GM12878 (cell line): ENCODE results near the gene SLC12A2. TPM values are rescaled to one million over a fixed set of nuclear protein-coding genes. Genes with fewer than 3 reads are reported as not detected.

Experiments
- ATAC-seq: fragments of 200-7000 bp; cut with Tn5 transposase; 3 replicates; pipeline ENCODE4 v1.9.1; 2020; ENCODE audit warnings: mild to moderate bottlenecking, moderate library complexity
- BruUV-seq: library from RNA; stranded (reverse); fragments of 400-500 nt; replicated peaks from 2 replicates; lab custom pipeline; 2021; lab: Mats Ljungman, UMichigan
- CTCF ChIA-PET: fragments of 300-600 bp; sonication (Branson Sonifier 250); formaldehyde crosslinking; extraction: SDS; loops from one replicate; lab custom pipeline; 2021; ENCODE audit warnings: inconsistent platforms; lab: Yijun Ruan, JAX
- POLR2A ChIA-PET: fragments of 350-600 bp; formaldehyde crosslinking; extraction: SDS; loops from one replicate; lab custom pipeline; 2021; ENCODE audit warnings: inconsistent platforms; lab: Charles Lee
- RAD21 ChIA-PET: fragments of 300-600 bp; sonication (Branson Sonifier 250); formaldehyde crosslinking; loops from one replicate; lab custom pipeline; 2023; ENCODE audit warnings: antibody characterized with exemption; ENCODE audit not compliant: unreplicated experiment; lab: Charles Lee
- SMC1A ChIA-PET: fragments of 300-600 bp; sonication (Branson Sonifier 250); formaldehyde crosslinking; loops from one replicate; lab custom pipeline; 2023; ENCODE audit not compliant: unreplicated experiment, uncharacterized antibody; lab: Charles Lee
- DNase-seq: peaks from one replicate; pipeline ENCODE4 v3.0.0-alpha.2; 2011; ENCODE audit warnings: low read depth, low spot score
- FAIRE-seq: peaks from 3 replicates; lab custom pipeline; 2011; peaks lifted over from hg19 to GRCh38; lab: Jason Lieb, UNC
- H2AFZ ChIP-seq: 2 replicates; pipeline ENCODE4 v1.6.0; 2011; ENCODE audit warnings: low read depth, low read length, control low read depth; ENCODE audit not compliant: control insufficient read depth
- H3K27ac ChIP-seq: 2 replicates; pipeline ENCODE4 v1.5.1; 2011; ENCODE audit warnings: control low read depth; ENCODE audit not compliant: control insufficient read depth, insufficient read depth
- H3K27me3 ChIP-seq, 2 experiments: replicated peaks in 1 of 2; 2 replicates each; pipeline versions ENCODE4 v1.6.0 to v1.6.1; 2011; ENCODE audit warnings: low read length in 1 of 2; ENCODE audit not compliant: control insufficient read depth in 2 of 2, insufficient read depth in 2 of 2
- H3K36me3 ChIP-seq, 2 experiments: 2 replicates each; pipeline ENCODE4 v1.5.1; 2011; ENCODE audit warnings: low read length in 1 of 2; ENCODE audit not compliant: control insufficient read depth in 2 of 2, insufficient read depth in 2 of 2
- H3K4me1 ChIP-seq: 2 replicates; pipeline ENCODE4 v1.6.1; 2011; ENCODE audit warnings: mild to moderate bottlenecking, low read length, moderate library complexity, mixed read lengths; ENCODE audit not compliant: control insufficient read depth, insufficient read depth
- H3K4me2 ChIP-seq: 2 replicates; pipeline ENCODE4 v1.6.0; 2011; ENCODE audit warnings: control low read depth; ENCODE audit not compliant: control insufficient read depth, insufficient read depth
- H3K4me3 ChIP-seq: fragments of 200-600 bp; sonication (generic); 2 replicates; pipeline ENCODE4 v1.5.1; 2016
- H3K79me2 ChIP-seq: 2 replicates; pipeline ENCODE4 v1.6.0; 2011; ENCODE audit warnings: low read length; ENCODE audit not compliant: control insufficient read depth, insufficient read depth
- H3K9ac ChIP-seq: 2 replicates; pipeline ENCODE4 v1.8.0; 2011; ENCODE audit warnings: low read length, control low read depth, mixed read lengths; ENCODE audit not compliant: control insufficient read depth, insufficient read depth
- H3K9me3 ChIP-seq: replicated peaks from 3 replicates; pipeline ENCODE4 v1.5.1; 2011; ENCODE audit warnings: mild to moderate bottlenecking, low read length; ENCODE audit not compliant: control insufficient read depth, insufficient read depth
- H4K20me1 ChIP-seq: 2 replicates; pipeline ENCODE4 v1.6.0; 2011; ENCODE audit not compliant: control insufficient read depth, insufficient read depth
- ASH2L ChIP-seq: fragments of 300-600, 200-600 bp; sonication (generic); IDR thresholded peaks from 2 replicates; pipeline ENCODE4 v1.6.1; 2017; ENCODE audit warnings: low read depth, mild to moderate bottlenecking, borderline replicate concordance
- BACH1 ChIP-seq: fragments of 450-650 bp; IDR thresholded peaks from 2 replicates; pipeline ENCODE4 v1.6.1; 2017; ENCODE audit warnings: mild to moderate bottlenecking, borderline replicate concordance
- CBX3 ChIP-seq: fragments of 200-600 bp; sonication (generic); IDR thresholded peaks from 2 replicates; pipeline ENCODE4 v1.6.1; 2016; ENCODE audit warnings: low read depth, borderline replicate concordance
- GATAD2B ChIP-seq: fragments of 450-650 bp; conservative IDR thresholded peaks from 2 replicates; pipeline ENCODE4 v1.6.1; 2017; ENCODE audit warnings: low read depth, mild to moderate bottlenecking, moderate library complexity
- HCFC1 ChIP-seq: fragments of 150-350 bp; IDR thresholded peaks from 2 replicates; pipeline ENCODE4 v1.6.1; 2014; ENCODE audit warnings: low read length
- NR2F1 ChIP-seq: fragments of 450-650 bp; conservative IDR thresholded peaks from 2 replicates; pipeline ENCODE4 v1.6.1; 2017; ENCODE audit warnings: mild to moderate bottlenecking
- PML ChIP-seq: IDR thresholded peaks from 2 replicates; pipeline ENCODE4 v1.6.1; 2012; ENCODE audit warnings: low read length, inconsistent platforms
- REST ChIP-seq: IDR thresholded peaks from 2 replicates; pipeline ENCODE4 v1.6.1; 2012; ENCODE audit warnings: mild to moderate bottlenecking, low read depth, low read length
- RUNX3 ChIP-seq: IDR thresholded peaks from 2 replicates; pipeline ENCODE4 v1.6.1; 2012; ENCODE audit warnings: low read length, inconsistent platforms
- SMAD5 ChIP-seq: IDR thresholded peaks from 2 replicates; pipeline ENCODE4 v1.6.1; 2016; ENCODE audit warnings: antibody characterized with exemption, low read depth
- SPI1 ChIP-seq: IDR thresholded peaks from 2 replicates; pipeline ENCODE4 v1.6.1; 2011; ENCODE audit warnings: low read depth, mild to moderate bottlenecking, low read length, moderate library complexity, borderline replicate concordance; ENCODE audit not compliant: insufficient read depth
- TBL1XR1 ChIP-seq: IDR thresholded peaks from 2 replicates; pipeline ENCODE4 v1.6.1; 2012; ENCODE audit warnings: low read depth, low read length, improper control_type of control experiment
- ZNF274 ChIP-seq: IDR thresholded peaks from one replicate; pipeline ENCODE4 v1.8.0; 2011; ENCODE audit not compliant: insufficient read length, insufficient read depth
- ZNF384 ChIP-seq: IDR thresholded peaks from 2 replicates; pipeline ENCODE4 v1.6.1; 2012; ENCODE audit warnings: low read depth, mild to moderate bottlenecking, low read length, improper control_type of control experiment, borderline replicate concordance
- ZZZ3 ChIP-seq: IDR thresholded peaks from 2 replicates; pipeline ENCODE4 v1.6.1; 2011; ENCODE audit warnings: low read depth; ENCODE audit not compliant: control insufficient read depth, insufficient read length
- WGBS: methylation state at CpG from one replicate; pipeline ENCODE4 v1.1.6; 2016; ENCODE audit warnings: low lambda C conversion rate; ENCODE audit not compliant: insufficient replicate concordance, insufficient coverage; ENCODE audit errors: missing lambda C conversion rate; 5-methylcytosine and 5-hydroxymethylcytosine counted together
- in situ Hi-C: fragments of 300-500 bp; cut with MboI; formaldehyde crosslinking; loops from 9 replicates; pipeline ENCODE4 v1.14.3; 2018; ENCODE audit warnings: mixed read lengths
- intact Hi-C: fragments of 100-400 bp; cut with micrococcal nuclease; formaldehyde crosslinking; loops from one replicate; pipeline ENCODE4 v1.14.2; 2022; ENCODE audit not compliant: unreplicated experiment
- polyA plus RNA-seq, 11 experiments: library from polyadenylated mRNA; depleted of rRNA in 4 of 11; unstranded in 6 of 11; stranded (reverse) in 5 of 11; fragments of >200 nt; fragmentation: Nextera tagmentation in 4 of 11; fragmentation: Illumina TruSeq in 1 of 11; extraction: Ambion mirVana in 4 of 11; extraction: Trizol in 1 of 11; gene quantifications; 1 replicate in 1 of 11; 2 replicates in 10 of 11; pipeline versions ENCODE4 v1.2.1 to v1.2.3, GENCODE V29; 2011 to 2016; ENCODE audit warnings: inconsistent platforms in 2 of 11, missing spikeins in 2 of 11, low read depth in 1 of 11
- total RNA-seq, 4 experiments: library from RNA; depleted of rRNA in 3 of 4; stranded (reverse); fragments of >200 nt in 3 of 4; fragmentation: Illumina TruSeq in 1 of 4; extraction: Trizol in 1 of 4; gene quantifications; 2 replicates each; pipeline versions ENCODE4 v1.2.1 to v1.2.3, GENCODE V29; 2013 to 2021
- TF ChIP-seq, protein P1 (sequence below): IDR thresholded peaks from 2 replicates; pipeline ENCODE4 v1.6.1; 2012; ENCODE audit warnings: improper control_type of control experiment, low read depth, low read length; ENCODE audit not compliant: insufficient replicate concordance
- TF ChIP-seq, protein P2 (sequence below): IDR thresholded peaks from 2 replicates; pipeline ENCODE4 v1.6.1; 2012; ENCODE audit warnings: low read depth, low read length, improper control_type of control experiment

Gene SLC12A2
- total and polyA plus RNA-seq, 10 of the 15 experiments (the other 5 are each of a cell fraction or from before 2014, with no cell fraction given), result 5.1 to 21.8 (median 10.5) TPM

- H3K27ac ChIP-seq, result no peak overlapping the region
- H3K9me3 ChIP-seq, result peaks cover 1% of the 10 kb centered on the region; the same call in 1 of the 3 replicates
- FAIRE-seq (no peak), ATAC-seq (no peak), DNase-seq (no peak)
- ChIA-PET CTCF (interaction anchor here (0.8 kb wide), 1 partner anchor 119 kb away, joined by 4 read pairs; no protein-coding TSS in a partner anchor), RAD21 (no interaction called here), POLR2A (no interaction called here), SMC1A (no interaction called here)
- intact Hi-C loops (no loop called here), in situ Hi-C loops (no loop called here)
- H4K20me1 ChIP-seq, result no peaks in the 10 kb centered on the region
- no peaks in the 10 kb centered on the region for H3K27me3 ChIP-seq
- peaks cover 0 to 2% of the 10 kb centered on the region in 2 experiments; a peak in 2 of 4 replicates for H3K36me3 ChIP-seq
- 99% methylated on average over 14 of the region's 14 CpGs for WGBS
- peaks cover 5% of the 10 kb centered on the region for H3K79me2 ChIP-seq
- no peak overlapping the region for H3K9ac ChIP-seq
- no peak overlapping the region for H3K4me2 ChIP-seq
- no peak overlapping the region for H2AFZ ChIP-seq
- BruUV-seq, result no TSS peak
- H3K4me1 ChIP-seq, result no peaks in the 10 kb centered on the region
- H3K4me3 ChIP-seq, result no peak overlapping the region
- no peak for TF ChIP-seq CBX3
- TF ChIP-seq SPI1, result no peak
- TF ChIP-seq, protein P1, sequence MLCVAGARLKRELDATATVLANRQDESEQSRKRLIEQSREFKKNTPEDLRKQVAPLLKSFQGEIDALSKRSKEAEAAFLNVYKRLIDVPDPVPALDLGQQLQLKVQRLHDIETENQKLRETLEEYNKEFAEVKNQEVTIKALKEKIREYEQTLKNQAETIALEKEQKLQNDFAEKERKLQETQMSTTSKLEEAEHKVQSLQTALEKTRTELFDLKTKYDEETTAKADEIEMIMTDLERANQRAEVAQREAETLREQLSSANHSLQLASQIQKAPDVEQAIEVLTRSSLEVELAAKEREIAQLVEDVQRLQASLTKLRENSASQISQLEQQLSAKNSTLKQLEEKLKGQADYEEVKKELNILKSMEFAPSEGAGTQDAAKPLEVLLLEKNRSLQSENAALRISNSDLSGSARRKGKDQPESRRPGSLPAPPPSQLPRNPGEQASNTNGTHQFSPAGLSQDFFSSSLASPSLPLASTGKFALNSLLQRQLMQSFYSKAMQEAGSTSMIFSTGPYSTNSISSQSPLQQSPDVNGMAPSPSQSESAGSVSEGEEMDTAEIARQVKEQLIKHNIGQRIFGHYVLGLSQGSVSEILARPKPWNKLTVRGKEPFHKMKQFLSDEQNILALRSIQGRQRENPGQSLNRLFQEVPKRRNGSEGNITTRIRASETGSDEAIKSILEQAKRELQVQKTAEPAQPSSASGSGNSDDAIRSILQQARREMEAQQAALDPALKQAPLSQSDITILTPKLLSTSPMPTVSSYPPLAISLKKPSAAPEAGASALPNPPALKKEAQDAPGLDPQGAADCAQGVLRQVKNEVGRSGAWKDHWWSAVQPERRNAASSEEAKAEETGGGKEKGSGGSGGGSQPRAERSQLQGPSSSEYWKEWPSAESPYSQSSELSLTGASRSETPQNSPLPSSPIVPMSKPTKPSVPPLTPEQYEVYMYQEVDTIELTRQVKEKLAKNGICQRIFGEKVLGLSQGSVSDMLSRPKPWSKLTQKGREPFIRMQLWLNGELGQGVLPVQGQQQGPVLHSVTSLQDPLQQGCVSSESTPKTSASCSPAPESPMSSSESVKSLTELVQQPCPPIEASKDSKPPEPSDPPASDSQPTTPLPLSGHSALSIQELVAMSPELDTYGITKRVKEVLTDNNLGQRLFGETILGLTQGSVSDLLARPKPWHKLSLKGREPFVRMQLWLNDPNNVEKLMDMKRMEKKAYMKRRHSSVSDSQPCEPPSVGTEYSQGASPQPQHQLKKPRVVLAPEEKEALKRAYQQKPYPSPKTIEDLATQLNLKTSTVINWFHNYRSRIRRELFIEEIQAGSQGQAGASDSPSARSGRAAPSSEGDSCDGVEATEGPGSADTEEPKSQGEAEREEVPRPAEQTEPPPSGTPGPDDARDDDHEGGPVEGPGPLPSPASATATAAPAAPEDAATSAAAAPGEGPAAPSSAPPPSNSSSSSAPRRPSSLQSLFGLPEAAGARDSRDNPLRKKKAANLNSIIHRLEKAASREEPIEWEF, result no peak
- TF ChIP-seq RUNX3, result no peak
- TF ChIP-seq BACH1, result no peak
- no peak for TF ChIP-seq NR2F1
- TF ChIP-seq HCFC1, result no peak
- no peak for TF ChIP-seq ASH2L
- TF ChIP-seq PML, result no peak
- TF ChIP-seq SMAD5, result no peak
- no peak for TF ChIP-seq ZNF274
- TF ChIP-seq REST, result no peak
- TF ChIP-seq ZZZ3, result no peak
- no peak for TF ChIP-seq GATAD2B
- TF ChIP-seq, protein P2, sequence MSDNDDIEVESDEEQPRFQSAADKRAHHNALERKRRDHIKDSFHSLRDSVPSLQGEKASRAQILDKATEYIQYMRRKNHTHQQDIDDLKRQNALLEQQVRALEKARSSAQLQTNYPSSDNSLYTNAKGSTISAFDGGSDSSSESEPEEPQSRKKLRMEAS, result no peak
- TF ChIP-seq ZNF384, result no peak
- no peak for TF ChIP-seq TBL1XR1
These were observed 25.6 kb downstream of the SLC12A2 start for GRCh38 chr5:128109138-128109537.
